ENCODE measurements around the gene WFDC2.
A peak's percentile ranks its signal among the peaks of the same experiment; 100 is the strongest.
"Not testable (repeated sequence)": the region's sequence is repeated elsewhere in the genome, so short reads cannot be mapped to it uniquely, and the experiment has no call there.

The WFDC2 gene

DNA sequence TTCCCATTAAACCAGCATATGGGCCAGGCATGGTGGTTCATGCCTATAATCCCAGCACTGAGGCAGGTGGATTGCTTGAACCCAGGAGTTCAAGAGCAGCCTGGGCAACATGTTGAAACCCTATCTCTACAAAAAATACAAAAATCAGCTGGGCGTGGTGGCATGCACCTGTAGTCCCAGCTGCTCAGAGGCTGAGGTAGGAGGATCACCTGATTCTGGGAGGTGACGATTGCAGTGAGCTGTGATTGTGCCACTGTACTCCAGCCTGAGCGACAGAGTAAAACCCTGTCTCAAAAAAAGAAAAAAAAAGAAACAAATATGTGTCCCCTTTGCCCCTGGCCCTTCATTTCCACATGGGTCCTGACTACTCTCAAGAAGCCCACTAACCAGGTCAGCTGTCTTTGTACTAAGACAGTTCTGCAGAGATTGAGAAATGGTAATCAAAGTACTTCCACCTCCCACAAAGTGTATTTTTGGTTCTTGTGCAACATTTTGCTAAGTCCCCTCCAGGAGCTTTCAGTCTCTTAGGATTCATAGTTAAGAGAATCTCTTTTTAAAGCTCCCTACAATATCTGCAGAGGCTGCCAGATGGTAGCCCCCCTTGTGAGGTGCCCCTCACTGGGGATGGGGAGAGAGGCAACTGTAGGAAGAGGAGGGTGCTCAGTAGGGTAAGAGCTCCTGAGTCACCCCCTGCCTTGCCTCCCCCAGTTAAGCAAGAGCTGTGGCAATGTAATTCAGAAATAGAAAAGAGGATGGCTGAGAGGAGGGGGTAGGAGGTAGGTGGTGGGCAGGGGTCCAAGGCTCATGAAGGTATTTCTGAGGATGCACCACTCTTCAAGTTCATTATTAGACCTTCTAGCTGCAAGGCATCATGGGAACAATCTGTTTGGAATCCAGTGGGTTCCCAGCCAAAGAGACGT lies 16.5 kb upstream of the WFDC2 start:
- no peak for DNase-seq

DNA sequence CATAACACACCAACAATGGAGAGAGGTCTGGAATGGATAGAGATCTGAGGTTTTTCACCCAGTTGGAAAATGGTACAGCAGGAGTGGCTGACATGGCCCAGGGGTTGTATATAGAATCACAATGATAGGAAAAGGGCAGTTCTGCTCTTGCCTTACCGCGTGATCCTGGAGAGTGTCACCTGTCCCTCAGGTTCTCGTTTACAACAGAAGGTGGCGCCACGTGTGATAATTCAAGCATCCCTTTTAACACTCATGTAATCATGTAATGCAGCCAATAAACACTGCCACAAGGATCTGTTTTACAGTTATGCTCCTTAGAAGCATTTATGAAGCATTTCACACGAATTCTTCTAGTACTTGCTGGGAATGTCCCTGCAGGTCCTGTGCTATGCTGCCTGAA lies 12.9 kb upstream of the WFDC2 start:
- DNase-seq: peak; percentile 50

DNA sequence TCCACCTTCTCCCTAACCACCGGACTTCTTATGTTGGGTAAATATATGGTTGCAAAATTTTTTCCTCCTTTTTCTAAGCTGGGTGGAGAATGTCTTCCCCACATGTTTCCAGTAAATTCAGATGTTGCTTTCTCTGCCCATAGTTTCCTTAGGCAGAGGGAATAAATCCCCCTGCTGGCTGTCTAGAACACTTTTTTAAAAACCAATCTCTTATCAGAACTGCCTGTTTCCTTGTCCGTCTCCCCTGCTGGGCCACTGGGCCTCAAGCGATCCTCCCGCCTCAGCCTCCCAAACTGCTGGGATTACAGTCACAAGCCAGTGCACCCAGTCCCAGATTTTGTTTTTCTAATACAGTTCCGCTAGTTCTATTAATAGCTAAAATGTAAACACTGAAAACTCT lies 9.9 kb upstream of the WFDC2 start:
- no peak for DNase-seq

DNA sequence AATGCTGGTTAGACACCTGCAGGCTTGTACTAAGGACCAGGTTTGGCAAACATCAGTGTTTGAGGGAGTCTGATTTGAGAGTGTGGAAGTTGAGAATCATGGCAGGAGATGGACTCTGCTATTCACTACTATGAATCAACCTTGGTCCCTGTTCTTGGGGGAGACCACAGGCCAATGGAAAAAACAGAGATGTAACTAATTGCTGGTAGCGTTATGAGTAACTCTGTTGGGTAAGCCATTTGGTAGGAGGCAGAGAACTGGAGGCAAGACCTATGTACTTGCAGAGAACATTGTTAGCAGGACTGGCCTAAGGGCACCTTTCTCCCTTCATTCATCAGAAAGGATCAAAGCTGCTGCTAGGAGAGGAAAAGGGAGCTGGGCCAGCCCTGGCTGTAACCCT lies 8.3 kb upstream of the WFDC2 start:
- DNase-seq: no peak

DNA sequence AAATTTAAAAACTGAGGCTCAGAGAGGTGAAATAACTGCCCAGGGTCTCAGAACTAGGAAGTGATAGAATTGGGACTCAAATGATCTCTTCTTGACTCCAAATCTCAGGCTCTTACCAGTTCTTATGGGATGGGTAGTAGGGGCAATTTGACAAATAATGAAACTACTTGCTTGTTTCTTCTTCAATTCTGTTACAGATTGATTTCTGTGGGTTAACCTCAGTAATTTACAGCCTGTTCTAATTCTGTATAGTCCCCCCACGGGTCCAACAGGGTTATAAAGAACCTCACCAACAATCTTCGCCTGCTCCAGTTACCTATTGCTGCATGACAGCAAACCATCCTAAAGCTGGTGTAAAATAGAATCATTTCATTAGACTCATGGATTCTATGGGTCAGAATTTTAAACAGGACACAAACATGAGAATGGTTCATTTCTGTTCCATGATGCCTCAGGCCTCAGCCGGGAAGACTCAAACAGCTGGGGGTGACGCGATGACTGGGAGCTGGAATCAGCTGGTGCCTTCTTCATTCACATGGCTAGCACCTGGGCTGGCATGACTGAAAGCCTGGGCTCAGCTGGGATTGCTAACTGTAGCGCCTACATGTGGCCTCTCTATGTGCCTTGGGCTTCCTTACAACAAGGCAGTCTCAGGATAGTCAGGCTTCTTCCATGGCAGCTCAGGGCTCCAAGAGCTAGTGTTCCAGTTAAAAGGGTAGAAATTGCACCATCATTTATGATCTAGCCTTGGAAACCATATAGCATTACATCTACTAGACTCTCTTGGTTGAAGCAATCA lies 6.6 kb upstream of the WFDC2 start:
- no peak for DNase-seq

DNA sequence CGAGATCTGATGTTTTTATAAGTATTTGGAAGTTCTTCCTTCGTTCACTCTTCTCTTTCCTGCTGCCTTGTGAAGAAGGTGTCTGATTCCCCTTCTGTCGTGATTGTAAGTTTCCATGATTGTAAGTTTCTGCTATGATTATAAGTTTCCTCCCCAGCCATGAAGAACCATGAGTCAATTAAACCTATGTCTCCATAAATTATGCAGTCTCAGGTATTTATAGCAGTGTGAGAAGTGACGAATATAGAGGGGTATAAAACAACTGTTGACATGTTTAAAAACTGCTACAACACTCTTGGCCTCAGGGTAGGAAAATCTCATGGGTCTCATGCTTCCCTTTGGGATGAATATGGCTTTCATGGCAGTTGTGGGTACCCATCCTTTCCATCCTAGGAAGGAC lies 5.8 kb upstream of the WFDC2 start:
- DNase-seq: no peak

DNA sequence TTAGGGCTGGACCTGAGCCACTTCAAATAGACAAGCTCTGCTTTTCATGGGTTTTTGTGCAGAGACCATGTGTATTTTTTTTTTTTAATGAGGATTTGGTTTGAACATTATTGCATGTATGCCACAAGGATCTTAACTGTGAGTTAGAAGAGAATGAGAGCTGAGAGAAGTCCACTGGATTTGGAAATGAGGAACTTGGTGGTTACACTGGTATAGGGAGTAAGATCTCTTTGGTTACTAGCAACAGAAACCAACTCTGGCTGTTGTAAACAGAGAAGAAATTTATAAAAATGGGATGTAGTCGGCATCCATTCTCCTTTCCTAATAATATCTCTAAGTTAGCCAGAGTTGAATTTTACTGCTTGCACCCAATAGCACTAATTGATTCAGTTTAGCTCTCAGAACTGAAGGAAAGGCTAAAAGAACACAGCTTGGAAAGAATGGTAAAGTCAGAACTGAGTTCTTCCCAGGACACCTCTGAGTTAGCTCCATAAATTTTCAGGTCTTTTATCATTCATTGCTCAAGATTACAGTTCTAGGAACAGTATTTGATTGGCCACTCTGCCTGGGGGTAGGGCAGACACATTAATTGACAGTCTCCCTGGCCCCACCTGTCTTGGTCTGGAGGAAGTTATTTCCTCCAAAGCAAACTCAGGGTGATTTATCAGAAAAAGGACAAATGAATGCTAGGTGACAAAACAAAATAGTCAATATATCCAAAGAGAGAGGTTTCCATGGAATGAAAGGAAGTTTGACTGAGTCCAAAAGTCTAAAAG lies 3.9 kb upstream of the WFDC2 start:
- no peak for DNase-seq

DNA sequence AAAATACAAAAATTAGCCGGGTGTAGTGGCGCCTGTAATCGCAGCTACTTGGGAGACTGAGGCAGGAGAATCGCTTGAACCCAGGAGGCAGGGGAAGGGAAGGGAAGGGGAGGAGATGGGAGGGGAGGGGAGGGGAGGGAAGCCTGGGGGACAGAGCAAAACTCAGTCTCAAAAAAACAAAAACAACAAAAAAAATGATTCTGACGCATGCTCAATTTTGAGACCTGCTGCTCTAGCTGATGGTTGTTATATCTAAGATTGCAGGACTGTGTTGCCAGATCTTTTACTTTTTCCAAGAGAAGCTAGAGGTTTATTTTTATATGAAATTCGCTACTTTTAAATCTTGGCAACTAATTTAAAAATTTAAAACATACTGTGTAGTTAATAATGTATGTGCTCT lies 2.4 kb upstream of the WFDC2 start:
- DNase-seq: no peak

DNA sequence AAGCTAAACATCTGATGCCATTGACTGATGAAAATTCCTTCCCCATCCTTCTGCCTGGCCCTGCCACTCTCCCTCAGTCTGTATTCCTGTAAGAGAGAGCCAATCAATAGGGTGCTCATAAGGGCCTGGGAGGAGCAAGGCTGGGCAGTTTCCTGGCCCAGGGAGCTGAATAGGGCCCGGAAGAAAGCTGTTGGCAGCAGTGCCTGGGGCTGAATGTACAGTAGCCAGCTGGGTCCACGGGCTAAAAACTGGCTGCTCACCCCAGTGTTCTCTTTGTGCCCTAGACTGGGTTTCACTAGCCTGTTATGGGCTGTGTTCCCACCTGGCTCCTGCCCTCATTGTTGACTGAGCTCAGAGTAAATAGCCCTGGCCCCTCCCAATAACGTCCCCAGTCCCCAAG lies 1.7 kb upstream of the WFDC2 start:
- no peak for DNase-seq

DNA sequence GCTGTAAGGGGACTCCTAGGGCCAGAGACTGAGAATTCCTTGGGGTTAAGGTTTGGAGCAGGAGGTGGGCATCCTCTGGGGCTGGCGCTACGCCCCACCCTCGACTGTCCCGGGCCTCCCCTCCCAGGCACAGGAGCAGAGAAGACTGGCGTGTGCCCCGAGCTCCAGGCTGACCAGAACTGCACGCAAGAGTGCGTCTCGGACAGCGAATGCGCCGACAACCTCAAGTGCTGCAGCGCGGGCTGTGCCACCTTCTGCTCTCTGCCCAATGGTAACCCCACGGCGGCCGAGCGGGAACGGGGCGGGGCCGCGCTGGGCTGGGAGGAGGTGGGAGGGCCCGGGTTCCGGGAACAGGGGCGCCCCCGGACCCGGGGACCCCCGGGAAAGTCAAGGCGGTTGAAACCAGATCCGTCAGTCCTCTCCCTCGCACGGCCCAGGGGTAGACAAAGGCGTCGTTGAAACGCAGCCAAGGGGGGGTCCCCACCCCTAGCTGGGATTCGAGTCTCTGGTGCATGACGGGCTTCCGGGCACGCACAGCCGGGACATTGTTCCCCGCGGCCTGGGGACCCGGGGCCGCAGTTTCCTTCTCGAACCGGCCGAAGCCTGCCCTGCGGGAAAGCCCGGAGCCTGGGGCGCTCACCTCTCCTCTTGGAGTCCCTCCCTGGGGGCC lies 844 bp downstream of the WFDC2 start:
- DNase-seq: peak; percentile 14

DNA sequence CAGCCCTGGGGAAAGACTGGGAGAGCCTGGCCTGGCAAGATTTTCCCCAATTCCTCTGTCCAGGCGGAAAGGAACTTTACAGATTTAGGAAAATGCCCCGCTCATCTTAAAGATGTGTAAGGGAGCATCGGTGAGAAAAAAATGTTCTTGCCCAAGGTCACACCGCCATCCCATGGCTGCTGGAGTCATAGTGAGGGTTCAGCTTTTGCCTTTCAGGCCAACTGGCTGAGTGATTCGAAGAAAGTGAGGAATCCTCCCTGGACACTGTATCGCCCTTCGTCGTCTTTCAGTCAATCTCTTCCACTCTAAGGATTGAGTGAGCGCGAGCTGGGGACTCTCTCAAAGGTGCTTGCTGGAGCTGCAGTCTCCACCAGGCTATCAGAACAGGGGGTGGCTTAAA lies 1.4 kb downstream of the WFDC2 start:
- DNase-seq: no peak

DNA sequence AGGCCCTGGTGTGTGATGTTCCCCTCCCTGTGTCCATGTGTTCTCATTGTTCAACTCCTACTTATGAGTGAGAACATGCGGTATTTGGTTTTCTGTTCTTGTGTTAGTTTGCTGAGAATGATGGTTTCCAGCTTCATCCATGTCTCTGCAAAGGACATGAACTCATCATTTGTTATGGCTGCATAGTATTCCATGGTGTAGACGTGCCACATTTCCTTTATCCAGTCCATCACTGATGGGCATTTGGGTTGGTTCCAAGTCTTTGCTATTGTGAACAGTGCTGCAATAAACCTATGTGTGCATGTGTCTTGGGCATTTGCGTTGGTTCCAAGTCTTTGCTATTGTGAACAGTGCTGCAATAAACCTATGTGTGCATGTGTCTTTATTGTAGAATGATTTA lies 2.7 kb downstream of the WFDC2 start:
- not testable (repeated sequence) for DNase-seq

DNA sequence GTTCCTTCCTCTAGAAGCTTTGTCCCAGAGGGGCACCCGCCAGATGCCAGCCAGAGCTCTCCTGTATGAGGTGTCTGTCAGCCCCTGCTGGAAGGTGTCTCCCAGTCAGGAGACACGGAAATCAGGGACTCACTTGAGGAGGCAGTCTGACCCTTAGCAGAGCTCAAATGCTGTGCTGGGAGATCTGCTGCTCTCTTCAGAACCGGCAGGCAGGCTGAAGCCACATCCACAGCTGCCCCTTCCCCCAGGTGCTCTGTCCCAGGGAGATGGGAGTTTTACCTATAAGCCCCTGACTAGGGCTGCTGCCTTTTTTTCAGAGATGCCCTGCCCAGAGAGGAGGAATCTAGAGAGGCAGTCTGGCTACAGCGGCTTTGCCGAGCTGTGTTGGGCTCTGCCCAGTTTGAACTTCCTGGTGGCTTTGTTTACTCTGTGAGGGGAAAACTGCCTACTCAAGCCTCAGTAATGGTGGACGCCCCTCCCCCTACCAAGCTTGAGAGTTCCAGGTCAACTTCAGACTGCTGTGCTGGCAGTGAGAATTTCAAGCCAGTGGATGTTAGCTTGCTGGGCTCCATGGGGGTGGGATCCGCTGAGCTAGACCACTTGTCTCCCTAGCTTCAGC lies 8.1 kb downstream of the WFDC2 start:
- DNase-seq: not testable (repeated sequence)

DNA sequence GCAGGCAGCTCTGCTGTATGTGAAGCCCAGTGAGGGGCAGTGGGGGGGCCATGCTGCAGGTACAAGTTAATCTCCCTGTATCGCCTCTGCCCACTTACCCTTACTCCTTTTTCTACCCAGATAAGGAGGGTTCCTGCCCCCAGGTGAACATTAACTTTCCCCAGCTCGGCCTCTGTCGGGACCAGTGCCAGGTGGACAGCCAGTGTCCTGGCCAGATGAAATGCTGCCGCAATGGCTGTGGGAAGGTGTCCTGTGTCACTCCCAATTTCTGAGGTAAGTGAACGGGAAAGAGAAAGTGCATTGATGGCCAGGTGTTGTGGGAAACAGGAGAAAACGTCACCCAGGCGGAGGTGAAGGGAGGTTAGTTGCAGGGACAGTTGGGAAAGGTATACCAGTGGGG lies 10.3 kb downstream of the WFDC2 start:
- DNase-seq: no peak

DNA sequence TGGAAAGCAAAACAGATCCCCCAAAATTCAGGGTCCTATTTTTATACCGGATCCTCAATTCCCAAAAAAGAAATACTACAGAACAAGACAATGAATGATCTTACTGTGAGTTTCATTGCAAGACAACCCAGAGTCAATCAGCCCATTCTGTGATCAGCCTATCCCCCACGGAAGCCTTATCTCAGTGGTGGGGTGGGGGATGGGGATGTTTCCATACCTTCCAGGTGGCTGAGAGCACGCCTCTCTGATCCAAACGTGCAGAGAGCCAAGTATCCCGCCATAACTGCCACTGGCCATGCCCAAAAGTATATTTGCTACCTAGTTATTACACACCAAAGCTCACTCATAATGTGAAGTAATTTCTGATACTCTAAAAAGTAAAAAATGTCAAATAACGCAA lies 15.1 kb downstream of the WFDC2 start:
- DNase-seq: no peak

DNA sequence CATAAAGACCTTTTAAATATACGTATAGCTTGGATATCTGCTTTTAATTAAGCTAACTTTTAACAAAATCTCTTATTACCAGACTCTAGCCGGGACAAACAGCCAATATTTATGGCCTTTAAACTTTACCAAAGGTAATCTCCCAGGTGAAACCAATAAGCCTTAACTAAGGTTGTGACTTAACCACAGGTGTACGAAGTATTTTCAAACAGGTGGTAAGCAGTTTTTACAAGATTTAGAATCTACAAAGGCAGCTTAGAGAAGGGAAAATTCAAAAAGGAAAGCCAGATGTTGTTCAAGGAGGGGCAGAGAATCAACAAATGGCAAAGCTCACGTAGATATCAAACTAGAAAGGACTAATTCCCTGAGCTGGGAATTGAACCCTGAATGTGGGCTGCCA lies 15.8 kb downstream of the WFDC2 start:
- DNase-seq: no peak

DNA sequence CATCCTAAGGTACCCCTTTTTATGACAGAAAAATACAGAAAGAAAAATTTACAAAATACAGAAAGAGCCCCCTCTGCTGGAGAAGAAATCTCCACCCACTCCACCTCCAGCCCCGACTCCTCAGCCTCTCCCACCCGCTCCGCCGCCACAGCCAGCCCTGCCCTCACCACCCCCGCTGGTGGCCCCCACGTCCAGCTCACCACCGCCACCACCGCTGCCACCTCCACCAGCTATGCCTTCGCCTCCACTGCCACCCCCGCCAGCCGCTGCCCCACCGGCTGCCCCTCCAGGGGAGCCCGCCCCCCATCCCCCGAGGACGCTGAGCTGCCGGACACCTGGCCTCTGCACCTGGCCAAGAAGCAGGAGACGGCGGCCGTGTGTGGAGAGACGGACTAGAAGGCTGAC lies 17.7 kb downstream of the WFDC2 start:
- DNase-seq: no peak

DNA sequence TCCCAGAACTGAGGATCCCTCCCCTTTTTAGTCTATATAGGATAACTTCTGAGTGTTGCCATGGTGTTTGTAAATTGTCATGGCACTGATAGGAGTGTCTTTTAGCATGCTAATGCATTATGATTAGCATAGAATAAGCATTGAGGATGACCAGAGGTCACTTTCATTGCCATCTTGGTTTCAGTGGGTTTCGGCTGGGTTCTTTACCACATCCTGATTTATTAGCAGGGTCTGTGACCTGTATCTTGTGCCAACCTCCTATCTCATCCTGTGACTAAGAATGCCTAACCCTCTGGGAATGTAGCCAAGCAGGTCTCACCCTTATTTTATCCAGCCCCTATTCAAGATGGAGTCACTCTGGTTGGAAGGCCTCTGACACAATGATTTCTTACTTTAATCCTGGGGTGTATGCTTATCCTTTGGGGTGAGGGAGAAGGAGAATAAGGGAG lies 19.6 kb downstream of the WFDC2 start:
- no peak for DNase-seq

DNA sequence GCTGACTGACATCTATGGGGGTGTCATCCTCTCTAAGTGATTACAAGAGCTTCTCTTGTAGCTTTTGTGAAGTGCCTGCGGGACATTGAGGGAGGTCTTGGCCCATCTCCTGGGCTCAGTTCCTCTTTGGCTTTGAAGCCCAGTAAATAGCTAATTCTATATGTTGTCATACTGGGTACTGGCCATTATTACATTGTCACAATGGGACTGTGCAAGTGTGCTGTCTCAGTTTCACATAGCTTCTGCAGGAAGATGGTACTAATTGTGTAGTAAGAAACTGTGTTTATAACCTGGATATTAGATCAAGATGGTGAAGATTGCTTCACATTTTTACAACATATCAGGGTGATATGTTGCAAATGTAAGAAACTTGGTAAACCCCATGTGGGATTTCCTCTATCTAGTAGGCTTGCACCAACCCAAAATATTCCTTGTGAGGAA lies 26.0 kb downstream of the WFDC2 start:
- no peak for DNase-seq

DNA sequence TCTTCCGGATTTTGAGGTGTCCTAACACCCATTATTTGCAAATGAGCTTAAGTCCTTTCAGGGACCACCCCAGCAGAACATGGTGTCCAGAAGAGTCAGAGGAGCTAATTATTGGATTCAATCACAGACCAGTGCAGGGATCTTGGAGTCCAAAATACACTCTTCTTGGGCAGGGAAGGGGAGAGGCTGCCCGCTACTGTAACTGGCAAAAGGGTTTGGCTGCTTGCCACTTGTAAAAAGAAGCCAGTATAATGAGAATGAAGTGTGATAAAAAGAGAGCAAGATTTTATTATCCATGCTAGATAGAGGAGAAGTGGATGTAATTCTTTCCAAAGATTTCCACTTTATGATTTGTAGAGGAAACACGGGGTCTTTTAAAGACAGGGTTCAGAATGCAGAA lies 26.6 kb downstream of the WFDC2 start:
- no peak for DNase-seq

DNA sequence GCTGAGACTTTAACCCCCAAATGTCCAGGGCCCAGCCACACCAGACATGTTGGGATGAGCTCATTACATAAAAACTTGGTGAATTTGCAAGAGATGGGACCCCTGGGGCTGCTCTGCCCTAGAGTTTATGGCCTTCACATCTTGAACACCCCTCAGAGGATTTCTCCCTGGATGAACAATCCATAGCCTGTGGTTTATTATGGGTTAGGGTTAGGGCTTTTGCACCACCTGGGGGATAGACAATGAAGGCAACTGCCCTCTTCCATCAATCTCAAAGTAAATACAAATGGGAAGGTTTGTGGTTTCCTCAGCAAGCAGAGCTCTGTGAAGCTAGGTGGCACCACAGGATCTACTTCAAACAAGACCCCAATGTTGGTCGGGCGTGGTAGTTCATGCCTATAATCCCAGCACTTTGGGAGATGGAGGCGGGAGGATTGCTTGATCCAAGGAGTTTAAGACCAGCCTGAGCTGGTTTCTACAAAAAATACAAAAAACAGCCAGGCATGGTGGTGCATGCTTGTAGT lies 28.5 kb downstream of the WFDC2 start:
- no peak for DNase-seq

DNA sequence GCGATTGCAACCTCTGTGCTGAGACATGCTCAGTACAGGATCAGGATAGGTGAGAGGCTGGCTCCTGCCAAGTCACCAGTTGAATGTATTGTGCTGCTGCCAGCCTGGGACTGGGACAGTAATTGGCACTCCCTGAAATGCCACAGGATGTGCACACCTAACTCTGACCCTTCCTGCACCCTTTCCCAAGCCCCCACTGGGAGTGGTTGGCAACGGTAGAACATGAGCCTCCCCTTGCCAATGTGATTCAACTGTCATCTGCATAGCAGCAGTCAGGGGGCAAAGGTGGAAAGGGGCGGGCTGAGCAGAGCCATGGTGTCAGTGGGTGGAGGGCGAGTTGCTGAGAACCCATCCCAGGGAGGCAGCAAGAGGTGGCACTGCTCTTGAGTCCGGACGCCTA lies 30.5 kb downstream of the WFDC2 start:
- DNase-seq: no peak

Measured in stimulated activated CD4-positive, alpha-beta T cell treated with anti-CD3 and anti-CD28 coated beads, Interleukin-1b, Interleukin-23, amount 100 ng/mL, for 48 hours (primary cell).